ENCODE results near the gene KCNS3. TPM values are rescaled to one million over a fixed set of nuclear protein-coding genes. Genes with fewer than 3 reads are reported as not detected.

Gene KCNS3
- total and polyA plus RNA-seq, 3 donors from 2014 or later, result 12.1 to 86.9 (median 17.4) TPM

DNA sequence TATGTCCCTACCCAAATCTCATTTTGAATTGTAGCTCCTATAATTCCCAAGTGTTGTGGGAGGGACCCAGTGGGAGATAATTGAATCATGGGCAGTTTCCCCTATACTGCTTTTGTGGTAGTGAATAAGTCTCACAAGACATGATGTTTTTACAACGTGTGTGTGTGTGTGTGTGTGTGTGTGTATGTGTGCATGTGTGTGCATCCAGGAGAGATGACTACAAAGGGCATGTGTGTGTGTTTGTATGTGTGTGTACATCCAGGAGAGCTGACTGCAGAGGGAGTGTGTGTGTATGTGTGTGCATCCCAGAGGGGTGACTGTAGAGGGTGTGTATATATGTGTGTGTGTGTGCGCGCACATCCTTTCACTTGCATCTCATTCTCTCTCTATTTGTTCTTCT is 86.7 kb downstream of the KCNS3 start:
- Histone ChIP-seq H3K27me3 (no peaks in the 10 kb centered on the region), H3K4me3 (no peak overlapping the region), H3K36me3 (ENCODE audit: low read depth, missing control alignments) (no peaks in the 10 kb centered on the region), H3K4me1 (no peaks in the 10 kb centered on the region), H3K27ac (no peak overlapping the region), H3K9me3 (no peaks in the 10 kb centered on the region)
- DNase-seq, result no peak
- intact Hi-C loops (cut with DNase I; ENCODE audit: low total_unique reads), result no loop called here
- 74 to 79% methylated on average over 3 of the region's 3 CpGs for WGBS, 2 donors
- no peak for TF ChIP-seq POLR2A (IDR thresholded peaks at IDR 0.05)
- TF ChIP-seq, protein P1, sequence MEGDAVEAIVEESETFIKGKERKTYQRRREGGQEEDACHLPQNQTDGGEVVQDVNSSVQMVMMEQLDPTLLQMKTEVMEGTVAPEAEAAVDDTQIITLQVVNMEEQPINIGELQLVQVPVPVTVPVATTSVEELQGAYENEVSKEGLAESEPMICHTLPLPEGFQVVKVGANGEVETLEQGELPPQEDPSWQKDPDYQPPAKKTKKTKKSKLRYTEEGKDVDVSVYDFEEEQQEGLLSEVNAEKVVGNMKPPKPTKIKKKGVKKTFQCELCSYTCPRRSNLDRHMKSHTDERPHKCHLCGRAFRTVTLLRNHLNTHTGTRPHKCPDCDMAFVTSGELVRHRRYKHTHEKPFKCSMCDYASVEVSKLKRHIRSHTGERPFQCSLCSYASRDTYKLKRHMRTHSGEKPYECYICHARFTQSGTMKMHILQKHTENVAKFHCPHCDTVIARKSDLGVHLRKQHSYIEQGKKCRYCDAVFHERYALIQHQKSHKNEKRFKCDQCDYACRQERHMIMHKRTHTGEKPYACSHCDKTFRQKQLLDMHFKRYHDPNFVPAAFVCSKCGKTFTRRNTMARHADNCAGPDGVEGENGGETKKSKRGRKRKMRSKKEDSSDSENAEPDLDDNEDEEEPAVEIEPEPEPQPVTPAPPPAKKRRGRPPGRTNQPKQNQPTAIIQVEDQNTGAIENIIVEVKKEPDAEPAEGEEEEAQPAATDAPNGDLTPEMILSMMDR (IDR thresholded peaks at IDR 0.05), result no peak

DNA sequence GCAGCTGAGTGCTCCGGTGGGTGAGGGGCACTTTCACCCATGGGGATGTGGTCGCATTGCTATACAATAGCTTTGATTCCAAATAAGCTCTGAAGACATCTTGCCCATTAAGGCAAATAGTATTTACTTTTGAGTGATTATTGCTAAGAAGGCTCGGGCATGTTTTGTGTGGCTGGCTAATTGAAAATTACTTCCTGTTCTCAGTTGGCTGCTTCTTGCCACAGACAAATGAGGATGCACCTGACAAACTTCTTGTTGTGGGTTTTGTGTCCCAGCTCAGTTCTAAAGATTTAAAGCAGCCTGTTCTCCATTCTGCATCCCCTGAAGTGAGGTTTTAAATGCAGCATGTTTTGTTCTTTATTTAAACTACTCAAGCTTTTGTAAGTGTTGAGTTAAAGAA is 88.3 kb downstream of the KCNS3 start:
- Histone ChIP-seq H3K27me3 (no peaks in the 10 kb centered on the region), H3K9me3 (no peaks in the 10 kb centered on the region), H3K4me1 (no peaks in the 10 kb centered on the region), H3K4me3 (no peak overlapping the region), H3K27ac (no peak overlapping the region), H3K36me3 (ENCODE audit: low read depth, missing control alignments) (no peaks in the 10 kb centered on the region)
- intact Hi-C loops (cut with DNase I; ENCODE audit: low total_unique reads), result no loop called here
- TF ChIP-seq POLR2A (IDR thresholded peaks at IDR 0.05), result no peak
- TF ChIP-seq, protein P1 (IDR thresholded peaks at IDR 0.05), result no peak
- no peak for DNase-seq
- WGBS, 2 donors, result 75 to 81% methylated on average over 3 of the region's 3 CpGs

DNA sequence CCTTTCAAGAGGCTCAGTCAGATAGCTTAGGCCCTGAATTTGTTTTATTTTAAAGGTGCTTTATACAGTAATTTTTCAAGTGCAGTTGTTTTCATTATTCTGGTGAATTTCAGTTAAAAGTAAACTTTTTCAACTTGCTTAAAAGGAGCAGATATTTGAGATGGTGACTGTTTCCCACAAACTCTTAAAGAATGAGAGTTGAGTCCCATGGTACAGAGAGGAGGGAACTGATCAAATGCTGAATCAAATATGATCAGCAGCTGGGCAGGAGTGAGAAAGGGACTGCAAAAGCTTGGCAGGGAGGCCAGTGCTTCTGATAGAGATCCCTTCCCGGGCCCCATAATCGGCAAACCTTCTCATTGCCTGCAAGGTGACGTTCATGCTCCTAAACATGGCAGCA is 91.2 kb downstream of the KCNS3 start:
- no peak for TF ChIP-seq POLR2A (IDR thresholded peaks at IDR 0.05)
- TF ChIP-seq, protein P1 (IDR thresholded peaks at IDR 0.05), result no peak
- Histone ChIP-seq H3K4me1 (no peaks in the 10 kb centered on the region), H3K36me3 (ENCODE audit: low read depth, missing control alignments) (no peaks in the 10 kb centered on the region), H3K9me3 (no peaks in the 10 kb centered on the region), H3K4me3 (no peak overlapping the region), H3K27ac (no peak overlapping the region), H3K27me3 (no peaks in the 10 kb centered on the region)
- DNase-seq, result no peak
- WGBS, 2 donors, result 89 to 97% methylated on average over 3 of the region's 3 CpGs
- intact Hi-C loops (cut with DNase I; ENCODE audit: low total_unique reads), result no loop called here

DNA sequence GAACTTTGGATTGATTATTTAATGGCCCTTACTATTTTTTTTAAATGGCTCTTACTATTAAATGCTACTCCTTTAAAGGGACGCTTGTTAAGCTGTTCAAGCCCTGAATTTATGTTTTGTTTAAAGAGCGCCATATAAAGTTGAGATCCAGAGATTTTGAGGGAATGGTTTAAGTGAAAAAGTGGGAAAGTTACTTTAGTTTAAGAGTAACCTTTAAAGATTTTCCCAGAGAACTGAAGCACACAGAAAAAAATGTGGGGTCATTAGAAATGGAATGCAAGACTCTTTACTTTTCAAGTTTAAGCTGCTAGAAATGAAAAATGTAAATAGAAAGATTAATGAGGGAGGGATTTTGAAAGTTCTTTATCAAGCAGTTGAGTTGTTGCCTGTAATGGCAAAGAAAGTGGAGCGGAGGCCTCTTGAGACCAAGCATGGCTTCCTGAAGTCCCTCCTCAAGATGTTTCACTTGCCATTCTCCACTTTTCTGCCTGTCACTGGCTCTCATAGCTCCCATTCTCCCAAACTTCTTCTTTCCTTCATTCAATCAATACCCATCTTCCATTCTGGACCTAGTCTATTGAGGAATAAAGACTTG is 93.2 kb downstream of the KCNS3 start:
- no peaks in the 10 kb centered on the region for H3K36me3 ChIP-seq (ENCODE audit: low read depth, missing control alignments)
- DNase-seq, result no peak
- H3K4me3 ChIP-seq, result no peak overlapping the region
- H3K9me3 ChIP-seq, result no peaks in the 10 kb centered on the region
- H3K4me1 ChIP-seq, result no peaks in the 10 kb centered on the region
- 87 to 92% methylated on average over 3 of the region's 3 CpGs for WGBS, 2 donors
- no peaks in the 10 kb centered on the region for H3K27me3 ChIP-seq
- no peak overlapping the region for H3K27ac ChIP-seq
- TF ChIP-seq, protein P1 (IDR thresholded peaks at IDR 0.05), result no peak
- no peak for TF ChIP-seq POLR2A (IDR thresholded peaks at IDR 0.05)
- intact Hi-C loops (cut with DNase I; ENCODE audit: low total_unique reads), result no loop called here

DNA sequence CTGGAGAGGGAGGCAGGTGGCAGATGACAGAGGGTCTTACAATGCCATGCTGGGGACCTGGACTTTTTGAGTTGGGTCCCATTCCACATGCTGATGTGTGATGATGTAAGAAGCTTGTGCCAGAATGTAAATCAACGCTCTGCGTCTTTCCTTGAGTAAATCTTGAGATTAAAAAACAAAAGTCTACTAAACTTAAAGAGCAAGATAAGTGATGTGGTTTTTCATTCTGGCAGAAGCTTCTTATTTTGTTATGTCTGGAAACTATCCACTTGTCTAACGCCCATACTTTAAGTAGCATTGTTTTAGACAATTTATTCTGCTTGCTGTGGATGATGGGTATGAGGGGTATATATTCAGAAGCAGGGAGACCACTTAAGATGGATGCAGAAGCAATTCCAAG is 94.5 kb downstream of the KCNS3 start:
- DNase-seq, result no peak
- no peak overlapping the region for H3K4me3 ChIP-seq
- no peaks in the 10 kb centered on the region for H3K36me3 ChIP-seq (ENCODE audit: low read depth, missing control alignments)
- H3K4me1 ChIP-seq, result no peaks in the 10 kb centered on the region
- no peaks in the 10 kb centered on the region for H3K27me3 ChIP-seq
- no peak overlapping the region for H3K27ac ChIP-seq
- TF ChIP-seq, protein P1 (IDR thresholded peaks at IDR 0.05), result no peak
- TF ChIP-seq POLR2A (IDR thresholded peaks at IDR 0.05), result no peak
- 88 to 92% methylated on average over 3 of the region's 3 CpGs for WGBS, 2 donors
- intact Hi-C loops (cut with DNase I; ENCODE audit: low total_unique reads), result no loop called here
- no peaks in the 10 kb centered on the region for H3K9me3 ChIP-seq
